Thyroid gland (tissue), 4 donors: ENCODE data around the gene SPATA25. TPM values are rescaled to one million over a fixed set of nuclear protein-coding genes. Genes with fewer than 3 reads are reported as not detected.

Experiments used
- DNase-seq, 2 donors: peaks; one replicate each; pipeline ENCODE4 v3.0.0-alpha.2; 2019
- H3K27ac ChIP-seq, 3 donors: fragments of 200-600 bp; sonication (generic); 1 replicate in 2 of 3; 2 replicates in 1 of 3; pipeline ENCODE4 v1.5.1; 2016 to 2019; ENCODE audit warnings: mild to moderate bottlenecking in 1 of 3, moderate library complexity in 1 of 3
- H3K27me3 ChIP-seq: fragments of 200-600 bp; sonication (generic); one replicate; pipeline ENCODE4 v1.5.1; 2019
- H3K36me3 ChIP-seq, 2 donors: fragments of 200-600 bp; sonication (generic); one replicate each; pipeline ENCODE4 v1.5.1; 2016 to 2019
- H3K4me1 ChIP-seq, 2 donors: fragments of 200-600 bp; sonication (generic); one replicate each; pipeline ENCODE4 v1.5.1; 2017 to 2019
- H3K4me3 ChIP-seq, 3 donors: fragments of 200-600 bp; sonication (generic); replicated peaks in 1 of 3; 1 replicate in 2 of 3; 2 replicates in 1 of 3; pipeline ENCODE4 v1.5.1; 2016; ENCODE audit warnings: mild to moderate bottlenecking in 1 of 3
- H3K9me3 ChIP-seq: fragments of 200-600 bp; sonication (generic); one replicate; pipeline ENCODE4 v1.5.1; 2017
- CTCF ChIP-seq, 6 experiments: fragments of 200-600 bp in 3 of 6; fragments of 450-650 bp in 3 of 6; sonication (generic) in 3 of 6; IDR thresholded peaks; one replicate each; pipeline ENCODE4 v1.5.1; 2016 to 2019; ENCODE audit warnings: antibody characterized with exemption in 6 of 6, mild to moderate bottlenecking in 2 of 6, inconsistent platforms in 1 of 6, moderate library complexity in 1 of 6
- POLR2A ChIP-seq, 2 donors: fragments of 450-650 bp; IDR thresholded peaks; one replicate each; pipeline ENCODE4 v1.6.1; 2017; ENCODE audit warnings: antibody characterized with exemption in 2 of 2, mild to moderate bottlenecking in 2 of 2, moderate library complexity in 1 of 2
- WGBS, 2 donors: methylation state at CpG; one replicate each; pipeline ENCODE4 v1.1.5; 2017; 5-methylcytosine and 5-hydroxymethylcytosine counted together
- intact Hi-C: fragments of 100-400 bp; cut with DNase I; formaldehyde crosslinking; loops from one replicate; pipeline ENCODE4 v1.15.1; 2023
- total RNA-seq, 4 donors: library from RNA; depleted of rRNA; stranded (reverse); fragments of >200 nt; gene quantifications; one replicate each; pipeline ENCODE4 v1.2.3, GENCODE V29; 2016

SPATA25 gene
- total RNA-seq, 4 donors from 2014 or later: 3.0 to 8.8 (median 5.0) TPM; not detected in 1

- 94 to 100% methylated on average over 5 to 7 of the region's 7 CpGs for WGBS, 2 donors
- no peak for DNase-seq
- Histone ChIP-seq H3K9me3 (no peaks in the 10 kb centered on the region), H3K4me3 (no peak overlapping the region), H3K36me3 (peaks cover 6 to 9% of the 10 kb centered on the region in 2 donors), H3K27me3 (no peaks in the 10 kb centered on the region), H3K4me1 (no peaks in the 10 kb centered on the region), H3K27ac (no peak overlapping the region)
- TF ChIP-seq CTCF (IDR thresholded peaks at IDR 0.05) (no peak), POLR2A (IDR thresholded peaks at IDR 0.05) (no peak)
- intact Hi-C loops: no loop called here
These were observed 10.3 kb upstream of the SPATA25 start for GRCh38 chr20:45897692-45898091.

- Histone ChIP-seq H3K27me3 (no peaks in the 10 kb centered on the region), H3K4me1 (peaks cover 1 to 2% of the 10 kb centered on the region in 2 donors), H3K36me3 (peaks cover 6 to 9% of the 10 kb centered on the region in 2 donors), H3K4me3 (no peak overlapping the region), H3K9me3 (no peaks in the 10 kb centered on the region), H3K27ac (no peak overlapping the region)
- no peak for DNase-seq
- WGBS, 2 donors: 90 to 95% methylated on average over 2 of the region's 2 CpGs
- intact Hi-C loops: no loop called here
- TF ChIP-seq POLR2A (IDR thresholded peaks at IDR 0.05) (no peak), CTCF (IDR thresholded peaks at IDR 0.05) (no peak)
These were observed 9.9 kb upstream of the SPATA25 start for GRCh38 chr20:45897289-45897688.

- peaks cover 6 to 9% of the 10 kb centered on the region in 2 donors for H3K36me3 ChIP-seq
- intact Hi-C loops: no loop called here
- 95 to 97% methylated on average over 12 to 14 of the region's 14 CpGs for WGBS, 2 donors
- no peak overlapping the region for H3K27ac ChIP-seq
- no peak overlapping the region for H3K4me3 ChIP-seq
- H3K4me1 ChIP-seq: peaks cover 7 to 8% of the 10 kb centered on the region in 2 donors
- no peaks in the 10 kb centered on the region for H3K27me3 ChIP-seq
- H3K9me3 ChIP-seq: no peaks in the 10 kb centered on the region
- no peak for DNase-seq
- TF ChIP-seq CTCF (IDR thresholded peaks at IDR 0.05) (no peak), POLR2A (IDR thresholded peaks at IDR 0.05) (no peak)
These were observed 9.3 kb upstream of the SPATA25 start for GRCh38 chr20:45896641-45897161.

- intact Hi-C loops: loop anchor here (5.0 kb wide), 1 partner anchor 38 kb away; the partner anchor contains the start of gene PCIF1
- DNase-seq: no peak
- no peak overlapping the region for H3K4me3 ChIP-seq
- no peaks in the 10 kb centered on the region for H3K27me3 ChIP-seq
- H3K36me3 ChIP-seq: peaks cover 0 to 9% of the 10 kb centered on the region in 2 donors
- TF ChIP-seq CTCF (IDR thresholded peaks at IDR 0.05): no peak
- TF ChIP-seq POLR2A (IDR thresholded peaks at IDR 0.05): no peak
- no peak overlapping the region for H3K27ac ChIP-seq
- H3K4me1 ChIP-seq: peaks cover 10 to 15% of the 10 kb centered on the region in 2 donors
- no peaks in the 10 kb centered on the region for H3K9me3 ChIP-seq
- WGBS, 2 donors: 78 to 79% methylated on average over 5 to 9 of the region's 12 CpGs
These were observed 7.4 kb upstream of the SPATA25 start for GRCh38 chr20:45894797-45895196.

GRCh38 chr20:45893831-45894230 lies 6.4 kb upstream of the SPATA25 start:
- DNase-seq: no peak
- H3K4me3 ChIP-seq: no peak overlapping the region
- TF ChIP-seq CTCF (IDR thresholded peaks at IDR 0.05): no peak
- no peak for TF ChIP-seq POLR2A (IDR thresholded peaks at IDR 0.05)
- H3K4me1 ChIP-seq: peaks cover 10 to 24% of the 10 kb centered on the region in 2 donors
- H3K27me3 ChIP-seq: no peaks in the 10 kb centered on the region
- intact Hi-C loops: loop anchor here (5.0 kb wide), 1 partner anchor 38 kb away; the partner anchor contains the start of gene PCIF1
- no peaks in the 10 kb centered on the region for H3K9me3 ChIP-seq
- H3K27ac ChIP-seq: no peak overlapping the region
- H3K36me3 ChIP-seq: peaks cover 0 to 9% of the 10 kb centered on the region in 2 donors
- WGBS, 2 donors: 87 to 96% methylated on average over 4 of the region's 4 CpGs
